OCI-M1 (cell line): Measurements from ENCODE around the gene SUPT6H.

Source experiments
- DNase-seq: peaks from one replicate; lab custom pipeline; 2025; lab: John Stamatoyannopoulos, UW

Gene SUPT6H

GRCh38 chr17:28737770-28738679 is 76.0 kb downstream of the SUPT6H start:
- DNase-seq, result no peak

GRCh38 chr17:28738680-28739384 is 76.8 kb downstream of the SUPT6H start:
- no peak for DNase-seq

DNA sequence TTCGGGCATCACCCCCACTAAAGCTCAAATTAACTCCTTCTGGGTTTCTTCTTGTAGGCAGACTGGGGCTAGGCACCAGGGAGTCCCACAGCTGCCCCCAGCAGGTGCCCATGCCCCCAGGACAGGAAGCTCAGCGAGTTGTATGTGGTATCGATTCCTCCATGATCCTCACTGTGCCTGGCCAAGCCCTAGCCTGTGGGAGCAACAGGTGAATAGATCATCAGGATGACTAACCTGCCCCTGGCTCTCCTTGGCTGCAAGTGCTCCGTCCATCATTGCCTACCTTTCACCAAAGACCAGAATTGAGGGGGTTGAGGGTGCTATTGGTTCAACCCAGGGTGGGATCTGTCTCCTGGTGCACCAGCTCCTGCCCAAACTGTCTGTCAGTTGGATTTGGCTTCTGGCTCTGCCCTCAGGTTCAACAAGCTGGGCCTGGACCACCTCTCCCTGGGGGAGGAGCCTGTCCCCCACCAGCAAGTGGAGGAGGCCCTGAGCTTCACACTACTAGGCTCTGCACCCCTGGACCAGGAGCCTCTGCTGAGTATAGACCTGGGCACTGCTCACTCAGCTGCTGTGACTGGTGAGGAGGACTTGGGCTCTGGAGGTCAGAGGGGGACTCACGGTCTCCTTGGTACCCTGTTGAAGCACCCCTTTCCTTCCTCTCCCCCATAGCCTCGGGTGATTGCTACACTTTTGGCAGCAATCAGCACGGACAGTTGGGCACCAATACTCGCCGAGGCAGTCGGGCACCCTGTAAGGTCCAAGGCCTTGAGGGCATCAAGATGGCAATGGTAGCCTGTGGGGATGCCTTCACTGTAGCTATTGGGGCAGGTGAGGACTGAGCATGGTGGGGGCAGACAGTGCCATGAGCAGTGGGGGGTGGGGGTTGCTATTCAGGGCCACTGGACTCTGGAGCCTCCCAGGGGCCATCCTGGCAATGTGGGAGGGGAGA is 78.7 kb downstream of the SUPT6H start:
- DNase-seq, result no peak

- peak; percentile 99 for DNase-seq
These were observed 79.6 kb downstream of the SUPT6H start for GRCh38 chr17:28741358-28742349.

DNA sequence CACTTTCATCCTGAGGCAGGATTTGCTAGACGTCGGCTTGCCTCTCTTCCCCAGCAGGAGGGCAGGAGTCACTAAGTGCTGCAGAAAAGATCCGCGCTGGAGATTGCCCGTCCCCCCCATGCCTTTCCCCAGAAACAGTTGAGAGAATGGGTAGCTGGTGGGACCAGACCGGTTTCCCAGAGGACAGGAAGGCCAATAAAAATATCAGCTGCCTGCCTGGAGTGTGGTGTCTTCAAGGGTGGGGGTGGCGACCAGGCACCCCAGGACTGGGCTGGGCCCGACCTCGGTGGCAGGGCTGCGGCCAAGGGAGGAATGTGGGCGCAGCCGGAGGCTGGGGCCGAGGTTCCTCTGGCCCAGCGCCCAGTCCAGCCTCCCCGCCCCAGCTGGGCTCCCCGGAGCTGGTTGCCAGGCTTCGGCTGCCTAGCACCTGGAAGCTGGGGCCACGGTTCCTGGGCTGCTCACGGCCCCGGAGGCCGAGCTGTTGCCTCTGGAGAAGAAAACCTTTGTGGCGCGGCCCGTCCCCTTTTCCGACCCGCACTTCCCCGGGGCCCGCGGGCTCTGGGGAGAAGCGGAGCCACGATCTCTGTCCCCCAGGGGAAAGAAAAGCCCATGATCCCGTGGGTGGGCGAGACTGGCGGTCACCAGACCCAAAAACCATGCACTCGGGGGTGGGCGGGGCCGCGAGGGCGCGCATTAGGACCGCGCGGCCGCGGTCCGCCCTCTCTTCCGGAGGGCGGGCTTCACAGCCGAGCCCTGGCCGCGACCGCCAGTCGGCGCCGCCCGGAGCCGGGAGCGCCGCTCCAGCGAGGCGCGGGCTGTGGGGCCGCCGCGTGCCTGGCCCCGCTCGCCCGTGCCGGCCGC is 81.5 kb downstream of the SUPT6H start, which contains the start of gene TRAF4:
Gene TRAF4 (plus strand): TSS at position 769 of the 861 bp plus-strand sequence. CDS start 102 bp downstream, outside the sequence.
- peak; percentile 96 for DNase-seq

GRCh38 chr17:28744104-28744971 is 82.3 kb downstream of the SUPT6H start:
- peak; percentile 84 for DNase-seq

GRCh38 chr17:28744972-28745785 is 83.2 kb downstream of the SUPT6H start:
- peak; percentile 68 for DNase-seq

DNA sequence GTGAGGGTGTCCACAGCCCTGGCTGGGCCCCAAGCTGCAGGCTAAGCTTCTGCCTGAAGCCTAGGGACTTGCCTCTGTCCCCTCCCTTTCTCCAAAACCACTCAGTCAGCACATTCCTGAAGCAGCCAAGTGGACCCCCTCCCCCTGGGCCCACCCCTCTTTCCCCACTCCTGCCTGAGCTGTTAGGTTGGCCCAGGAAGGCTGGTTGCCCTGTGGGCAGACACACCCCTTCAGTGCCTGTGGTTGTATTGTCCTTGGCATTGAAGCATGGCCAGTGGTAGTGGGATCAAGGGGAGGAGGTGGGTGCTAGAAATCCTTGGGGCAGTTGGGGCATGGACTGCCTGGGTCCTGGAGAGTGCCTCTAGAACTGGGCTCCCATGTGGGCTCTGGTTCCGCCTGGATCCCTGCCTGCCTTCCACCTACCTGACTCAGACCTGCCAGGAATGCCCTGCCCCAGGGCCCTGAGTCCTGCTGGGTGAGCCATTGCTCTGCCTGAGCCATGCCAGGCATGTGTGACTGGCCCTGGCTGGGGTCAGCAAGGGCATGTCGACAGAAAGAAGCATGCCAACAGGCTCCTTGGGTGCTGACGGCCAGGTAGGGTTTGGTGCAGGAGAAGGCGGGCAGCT is 83.9 kb downstream of the SUPT6H start:
- DNase-seq, result no peak

GRCh38 chr17:28746611-28747050 is 84.6 kb downstream of the SUPT6H start:
- DNase-seq, result no peak

DNA sequence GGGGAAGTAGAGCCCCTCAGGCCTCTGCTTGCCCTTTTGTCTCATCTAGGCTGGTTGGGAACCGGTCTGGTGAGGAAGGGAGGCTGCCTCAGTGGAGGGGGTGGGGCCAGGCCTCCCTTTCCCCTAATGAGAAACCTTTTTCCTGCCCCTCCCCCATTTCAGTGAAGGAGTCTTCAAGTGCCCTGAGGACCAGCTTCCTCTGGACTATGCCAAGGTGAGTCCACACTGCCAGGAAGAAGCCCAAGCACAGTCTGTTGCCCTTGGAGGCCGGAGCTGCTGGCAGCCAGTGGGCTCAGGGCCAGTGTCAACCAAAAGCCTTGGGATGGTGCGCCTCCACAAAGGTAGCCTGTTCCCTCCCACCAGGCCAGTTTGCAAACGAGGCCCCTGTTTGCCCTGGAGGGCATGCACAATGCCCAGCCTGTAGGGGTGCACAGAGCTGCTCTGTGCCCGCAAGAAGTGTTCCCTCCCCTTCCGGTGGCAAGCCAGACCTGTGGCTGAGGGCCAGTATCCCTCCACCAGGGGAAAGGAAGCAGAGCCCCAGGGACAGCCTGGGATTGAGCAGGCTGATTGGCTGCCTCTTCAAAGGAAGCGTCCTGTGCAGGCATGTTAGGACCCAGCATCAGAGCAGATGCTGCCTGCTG is 85.2 kb downstream of the SUPT6H start:
- no peak for DNase-seq

DNA sequence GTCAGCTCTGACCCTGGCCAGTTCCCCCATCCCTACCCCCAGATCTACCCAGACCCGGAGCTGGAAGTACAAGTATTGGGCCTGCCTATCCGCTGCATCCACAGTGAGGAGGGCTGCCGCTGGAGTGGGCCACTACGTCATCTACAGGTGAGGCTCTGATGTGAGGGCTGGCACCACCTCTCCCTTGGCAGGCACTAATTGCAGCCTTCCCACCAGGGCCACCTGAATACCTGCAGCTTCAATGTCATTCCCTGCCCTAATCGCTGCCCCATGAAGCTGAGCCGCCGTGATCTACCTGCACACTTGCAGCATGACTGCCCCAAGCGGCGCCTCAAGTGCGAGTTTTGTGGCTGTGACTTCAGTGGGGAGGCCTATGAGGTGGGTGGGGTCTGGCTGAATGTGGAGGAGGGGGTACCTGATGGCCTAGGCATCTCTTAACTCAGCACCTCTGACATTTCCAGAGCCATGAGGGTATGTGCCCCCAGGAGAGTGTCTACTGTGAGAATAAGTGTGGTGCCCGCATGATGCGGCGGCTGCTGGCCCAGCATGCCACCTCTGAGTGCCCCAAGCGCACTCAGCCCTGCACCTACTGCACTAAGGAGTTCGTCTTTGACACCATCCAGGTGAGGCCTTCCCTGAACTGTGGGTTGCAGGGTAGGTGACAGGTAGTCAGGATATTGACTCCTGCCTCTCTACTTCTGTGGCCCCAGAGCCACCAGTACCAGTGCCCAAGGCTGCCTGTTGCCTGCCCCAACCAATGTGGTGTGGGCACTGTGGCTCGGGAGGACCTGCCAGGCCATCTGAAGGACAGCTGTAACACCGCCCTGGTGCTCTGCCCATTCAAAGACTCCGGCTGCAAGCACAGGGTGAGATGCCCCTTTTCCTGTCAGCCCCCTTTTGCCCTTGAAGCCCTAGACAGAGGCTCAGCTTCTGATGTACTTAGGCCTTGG is 86.1 kb downstream of the SUPT6H start:
- no peak for DNase-seq

DNA sequence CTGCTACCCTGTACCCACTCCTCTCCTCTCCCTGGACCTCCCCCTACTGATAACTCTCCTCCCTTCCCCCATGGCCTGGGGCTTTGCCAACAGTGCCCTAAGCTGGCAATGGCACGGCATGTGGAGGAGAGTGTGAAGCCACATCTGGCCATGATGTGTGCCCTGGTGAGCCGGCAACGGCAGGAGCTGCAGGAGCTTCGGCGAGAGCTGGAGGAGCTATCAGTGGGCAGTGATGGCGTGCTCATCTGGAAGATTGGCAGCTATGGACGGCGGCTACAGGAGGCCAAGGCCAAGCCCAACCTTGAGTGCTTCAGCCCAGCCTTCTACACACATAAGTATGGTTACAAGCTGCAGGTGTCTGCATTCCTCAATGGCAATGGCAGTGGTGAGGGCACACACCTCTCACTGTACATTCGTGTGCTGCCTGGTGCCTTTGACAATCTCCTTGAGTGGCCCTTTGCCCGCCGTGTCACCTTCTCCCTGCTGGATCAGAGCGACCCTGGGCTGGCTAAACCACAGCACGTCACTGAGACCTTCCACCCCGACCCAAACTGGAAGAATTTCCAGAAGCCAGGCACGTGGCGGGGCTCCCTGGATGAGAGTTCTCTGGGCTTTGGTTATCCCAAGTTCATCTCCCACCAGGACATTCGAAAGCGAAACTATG is 87.0 kb downstream of the SUPT6H start:
- DNase-seq, result no peak

- no peak for DNase-seq
These were observed 87.6 kb downstream of the SUPT6H start for GRCh38 chr17:28749516-28750177.
